ENCODE data around the gene SLC1A2.

- TF ChIP-seq CTCF (IDR thresholded peaks at IDR 0.05; ENCODE audit: insufficient read depth, low read depth, low read length) (no peak), EZH2 (IDR thresholded peaks at IDR 0.05; ENCODE audit: insufficient read depth, low read length) (no peak)
Observed at GRCh38 chr11:35259529-35259928, 159.8 kb downstream of the SLC1A2 start.
